K562 (cell line): ENCODE results near the gene CATSPER1. TPM values are rescaled to one million over a fixed set of nuclear protein-coding genes. Genes with fewer than 3 reads are reported as not detected.

ENCODE experiments used
- ARNT ChIP-seq, 2 experiments: fragments of 450-650 bp; IDR thresholded peaks; 2 replicates each; pipeline ENCODE4 v1.6.1; 2016; ENCODE audit warnings: mild to moderate bottlenecking in 1 of 2
- BCLAF1 ChIP-seq, 2 experiments: fragments of 450-650 bp in 1 of 2; IDR thresholded peaks; 2 replicates each; pipeline ENCODE4 v1.6.1; 2011 to 2017; ENCODE audit warnings: low read depth in 2 of 2, antibody characterized with exemption in 1 of 2, borderline replicate concordance in 1 of 2, low read length in 1 of 2, mild to moderate bottlenecking in 1 of 2, mixed read lengths in 1 of 2; ENCODE audit not compliant: control insufficient read depth in 1 of 2
- CBX3 ChIP-seq, 2 experiments: IDR thresholded peaks; 1 replicate in 1 of 2; 2 replicates in 1 of 2; pipeline ENCODE4 v1.6.1; 2012; ENCODE audit warnings: inconsistent platforms in 2 of 2, low read length in 2 of 2, borderline replicate concordance in 1 of 2, control low read depth in 1 of 2
- E2F8 ChIP-seq: fragments of 450-650 bp; IDR thresholded peaks from 2 replicates; pipeline ENCODE4 v1.7.1; 2018; ENCODE audit warnings: mild to moderate bottlenecking, low read depth; ENCODE audit not compliant: partially characterized antibody
- FOSL1 ChIP-seq: fragments of 200-800 bp; sonication (Bioruptor generic); conservative IDR thresholded peaks from 2 replicates; pipeline ENCODE4 v1.6.1; 2016; ENCODE audit warnings: missing genetic modification characterization, missing compliant biosample characterization
- HCFC1 ChIP-seq: IDR thresholded peaks from 2 replicates; pipeline ENCODE4 v1.6.1; 2012; ENCODE audit warnings: low read depth, low read length, improper control_type of control experiment
- HDAC3 ChIP-seq: fragments of 450-650 bp; IDR thresholded peaks from 2 replicates; pipeline ENCODE4 v1.6.1; 2018; ENCODE audit warnings: borderline replicate concordance, mild to moderate bottlenecking, moderate library complexity; ENCODE audit not compliant: partially characterized antibody
- HDAC8 ChIP-seq: fragments of 450-650 bp; IDR thresholded peaks from 2 replicates; pipeline ENCODE4 v1.6.1; 2016; ENCODE audit warnings: mild to moderate bottlenecking, missing genetic modification characterization, moderate library complexity, missing compliant biosample characterization
- HMGN3 ChIP-seq: IDR thresholded peaks from 2 replicates; pipeline ENCODE4 v1.6.1; 2011; ENCODE audit warnings: borderline replicate concordance, low read depth, mild to moderate bottlenecking, mixed read lengths, low read length; ENCODE audit not compliant: insufficient read length; ENCODE audit errors: extremely low read depth
- IFI16 ChIP-seq: fragments of 250-450 bp; sonication (Bioruptor Pico); IDR thresholded peaks from 2 replicates; pipeline ENCODE4 v2.1.2; 2022; ENCODE audit warnings: mild to moderate bottlenecking, inconsistent platforms
- NR2C1 ChIP-seq, 2 experiments: fragments of 450-650 bp; IDR thresholded peaks; 2 replicates each; pipeline ENCODE4 v1.6.1; 2017; ENCODE audit warnings: mild to moderate bottlenecking in 2 of 2, antibody characterized with exemption in 1 of 2, inconsistent platforms in 1 of 2, missing compliant biosample characterization in 1 of 2, missing genetic modification characterization in 1 of 2
- RBM15 ChIP-seq: fragments of 200-400 bp; formaldehyde crosslinking; IDR thresholded peaks from 2 replicates; pipeline ENCODE4 v1.6.1; 2018; ENCODE audit warnings: mild to moderate bottlenecking, low read length, moderate library complexity; ENCODE audit not compliant: insufficient read depth
- SMAD3 ChIP-seq: fragments of 450-650 bp; formaldehyde crosslinking; conservative IDR thresholded peaks from 2 replicates; pipeline ENCODE4 v1.4.0; 2020; ENCODE audit warnings: mild to moderate bottlenecking
- SMC3 ChIP-seq: conservative IDR thresholded peaks from 2 replicates; pipeline ENCODE4 v1.6.1; 2011; ENCODE audit warnings: low read depth, low read length, improper control_type of control experiment; ENCODE audit not compliant: insufficient read depth
- SP1 ChIP-seq: sonication (generic); formaldehyde crosslinking; IDR thresholded peaks from 2 replicates; pipeline ENCODE4 v1.8.1; 2022; ENCODE audit warnings: mild to moderate bottlenecking, missing genetic modification reagents
- ZFP36 ChIP-seq: fragments of 150-350 bp; IDR thresholded peaks from 2 replicates; pipeline ENCODE4 v1.6.1; 2018; ENCODE audit warnings: low read length, low read depth; ENCODE audit not compliant: partially characterized antibody
- ZFPM2 ChIP-seq: fragments of 250-450 bp; sonication (Bioruptor Pico); IDR thresholded peaks from 2 replicates; pipeline ENCODE4 v1.5.1; 2022; ENCODE audit warnings: mild to moderate bottlenecking
- ZNF197 ChIP-seq: fragments of 200-800 bp; sonication (Bioruptor generic); IDR thresholded peaks from 2 replicates; pipeline ENCODE4 v1.6.1; 2016; ENCODE audit warnings: low read depth, missing genetic modification characterization, missing compliant biosample characterization
- ZNF551 ChIP-seq: fragments of 250-450 bp; sonication (Bioruptor Pico); IDR thresholded peaks from 2 replicates; pipeline ENCODE4 v1.5.0; 2021; ENCODE audit warnings: mild to moderate bottlenecking, moderate library complexity
- ZNF699 ChIP-seq: fragments of 250-450 bp; sonication (Bioruptor Pico); IDR thresholded peaks from 2 replicates; pipeline ENCODE4 v1.8.0; 2021; ENCODE audit warnings: mild to moderate bottlenecking, moderate library complexity; ENCODE audit not compliant: insufficient replicate concordance
- ZNF830 ChIP-seq: fragments of 250-450 bp; sonication (Bioruptor Pico); IDR thresholded peaks from 2 replicates; pipeline ENCODE4 v1.5.0; 2021; ENCODE audit warnings: mild to moderate bottlenecking
- polyA plus RNA-seq, 8 experiments: library from polyadenylated mRNA; depleted of rRNA in 4 of 8; stranded (reverse) in 5 of 8; unstranded in 3 of 8; fragments of >200 nt; fragmentation: Nextera tagmentation in 2 of 8; fragmentation: Illumina TruSeq in 1 of 8; extraction: Ambion mirVana in 2 of 8; extraction: Trizol in 1 of 8; gene quantifications; 2 replicates each; pipeline versions ENCODE4 v1.2.1 to v1.2.3, GENCODE V29; 2011 to 2014; ENCODE audit warnings: inconsistent platforms in 1 of 8, missing spikeins in 1 of 8
- total RNA-seq, 7 experiments: library from RNA; depleted of rRNA in 6 of 7; stranded (reverse); fragments of >200 nt in 6 of 7; fragmentation: Illumina TruSeq in 2 of 7; extraction: Trizol in 2 of 7; gene quantifications; 2 replicates each; pipeline versions ENCODE4 v1.2.1 to v1.2.3, GENCODE V29; 2011 to 2021; ENCODE audit warnings: low replicate concordance in 1 of 7

CATSPER1 gene
- total and polyA plus RNA-seq, 9 of the 15 experiments (the other 6 are each of a cell fraction or from before 2014, with no cell fraction given), result 0.21 to 3.3 (median 0.76) TPM

GRCh38 chr11:65988791-65989592, 37.3 kb downstream of the CATSPER1 start (continued):
- TF ChIP-seq ZNF830 (no peak), CBX3 (IDR thresholded peaks at IDR 0.05; ENCODE audit: borderline replicate concordance in 1 of 2, low read length in 2 of 2) (peak in 1 of 2 experiments; percentile 92; a peak in 1 of 3 replicates), SP1 (CRISPR knock-in tag) (peak; percentile 74), ZFP36 (no peak), ARNT (IDR thresholded peaks at IDR 0.05) (peak in 1 of 2 experiments; percentile 61; a peak in 1 of 4 replicates), E2F8 (peak; percentile 36), HDAC8 (no peak), FOSL1 (tag) (no peak), ZNF699 (CRISPR knock-in tag) (no peak), BCLAF1 (IDR thresholded peaks at IDR 0.05; ENCODE audit: borderline replicate concordance in 1 of 2, control insufficient read depth in 1 of 2, low read depth in 2 of 2, low read length in 1 of 2) (no peak), RBM15 (no peak), ZNF551 (CRISPR knock-in tag) (no peak), HDAC3 (no peak), ZNF197 (CRISPR knock-in tag) (no peak), ZFPM2 (CRISPR knock-in tag) (no peak), SMC3 (peak; percentile 98), HMGN3 (no peak), SMAD3 (0 out of 2 replicates have a peak, but pooled peaks have one; percentile 3), IFI16 (CRISPR knock-in tag) (no peak), HCFC1 (no peak), NR2C1 (IDR thresholded peaks at IDR 0.05) (no peak), NR2C1 (tag; IDR thresholded peaks at IDR 0.05) (no peak)
